Measurements from ENCODE around the gene ERCC4. TPM values are rescaled to one million over a fixed set of nuclear protein-coding genes. Genes with fewer than 3 reads are reported as not detected.
A peak's percentile ranks its signal among the peaks of the same experiment; 100 is the strongest.

ERCC4 gene
- total RNA-seq (2021; fragmentation: NEBNext Ultra II Directional; extraction: Animal tissue kit (Norgen Biotek cat#: 25700)), result 10 to 100 TPM; 14.6 to 18.8 (median 15.8) TPM
- long read RNA-seq, transcript ERCC4-207 (6 exons, 2,073 nt), result major isoform, 6 of 13 reads
- long read RNA-seq, partial matches to known transcripts, result 4 of 13 reads
- long read RNA-seq, other reads (novel, unspliced or antisense), result 1 of 13 reads

DNA sequence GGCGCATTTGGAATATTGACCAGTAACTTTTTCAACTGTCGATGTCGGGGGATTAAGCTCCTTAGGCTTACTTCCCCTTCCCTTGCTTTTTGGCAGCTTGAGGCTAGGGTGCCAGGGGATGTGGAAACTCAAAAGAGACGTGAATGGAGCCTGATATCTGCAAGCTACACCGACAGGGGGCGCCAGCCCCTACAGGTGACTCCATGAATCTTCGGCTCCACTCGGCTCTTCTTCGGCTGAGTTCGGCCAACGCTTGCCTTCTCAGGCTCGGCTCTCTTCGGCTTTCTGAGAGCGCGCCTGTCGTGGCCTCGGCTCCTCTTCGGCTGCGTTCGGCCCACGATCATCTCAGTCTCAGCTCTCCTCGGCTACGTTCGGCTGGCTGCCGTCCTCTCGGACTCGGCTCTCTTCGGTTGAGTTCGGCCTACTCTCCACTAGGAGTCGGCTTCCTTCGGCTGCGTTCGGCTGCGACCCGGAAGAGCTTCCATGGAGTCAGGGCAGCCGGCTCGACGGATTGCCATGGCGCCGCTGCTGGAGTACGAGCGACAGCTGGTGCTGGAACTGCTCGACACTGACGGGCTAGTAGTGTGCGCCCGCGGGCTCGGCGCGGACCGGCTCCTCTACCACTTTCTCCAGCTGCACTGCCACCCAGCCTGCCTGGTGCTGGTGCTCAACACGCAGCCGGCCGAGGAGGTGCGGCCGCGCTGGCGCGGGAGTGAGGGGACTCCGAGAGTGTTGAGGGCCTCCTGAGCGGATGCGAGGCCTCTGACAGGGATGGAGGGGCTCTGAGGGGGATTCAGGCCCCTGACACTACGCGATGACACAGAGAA is at the start of gene ERCC4:
Gene ERCC4 (plus strand): TSS at position 472 of the 827 bp plus-strand sequence. CDS start 12 bp downstream, at position 484.
- H3K4me3 Mint-ChIP-seq, result peak within 1 kb of the TSS; percentile 97
- peak within 1 kb of the TSS; percentile 92 for H3K27ac Mint-ChIP-seq
- TF ChIP-seq, protein P1, sequence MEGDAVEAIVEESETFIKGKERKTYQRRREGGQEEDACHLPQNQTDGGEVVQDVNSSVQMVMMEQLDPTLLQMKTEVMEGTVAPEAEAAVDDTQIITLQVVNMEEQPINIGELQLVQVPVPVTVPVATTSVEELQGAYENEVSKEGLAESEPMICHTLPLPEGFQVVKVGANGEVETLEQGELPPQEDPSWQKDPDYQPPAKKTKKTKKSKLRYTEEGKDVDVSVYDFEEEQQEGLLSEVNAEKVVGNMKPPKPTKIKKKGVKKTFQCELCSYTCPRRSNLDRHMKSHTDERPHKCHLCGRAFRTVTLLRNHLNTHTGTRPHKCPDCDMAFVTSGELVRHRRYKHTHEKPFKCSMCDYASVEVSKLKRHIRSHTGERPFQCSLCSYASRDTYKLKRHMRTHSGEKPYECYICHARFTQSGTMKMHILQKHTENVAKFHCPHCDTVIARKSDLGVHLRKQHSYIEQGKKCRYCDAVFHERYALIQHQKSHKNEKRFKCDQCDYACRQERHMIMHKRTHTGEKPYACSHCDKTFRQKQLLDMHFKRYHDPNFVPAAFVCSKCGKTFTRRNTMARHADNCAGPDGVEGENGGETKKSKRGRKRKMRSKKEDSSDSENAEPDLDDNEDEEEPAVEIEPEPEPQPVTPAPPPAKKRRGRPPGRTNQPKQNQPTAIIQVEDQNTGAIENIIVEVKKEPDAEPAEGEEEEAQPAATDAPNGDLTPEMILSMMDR (IDR thresholded peaks at IDR 0.05), result peak; percentile 97
- H3K27me3 Mint-ChIP-seq (ENCODE audit: insufficient read depth), result peaks cover 10% of the 10 kb centered on the region
- H3K36me3 Mint-ChIP-seq (ENCODE audit: low read depth), result peaks cover 4% of the 10 kb centered on the region; the same call in 1 of the 2 replicates
- H3K4me1 Mint-ChIP-seq (ENCODE audit: low read depth), result peaks cover 29% of the 10 kb centered on the region
- no peaks in the 10 kb centered on the region for H3K9me3 Mint-ChIP-seq
- peak; percentile 99 for DNase-seq

GRCh38 chr16:13873835-13874438 is 46.0 kb upstream of the ERCC4 start:
- Mint-ChIP-seq H3K36me3 (ENCODE audit: low read depth) (no peaks in the 10 kb centered on the region), H3K4me1 (ENCODE audit: low read depth) (no peaks in the 10 kb centered on the region), H3K4me3 (no peak overlapping the region), H3K27ac (no peak overlapping the region), H3K9me3 (no peaks in the 10 kb centered on the region), H3K27me3 (ENCODE audit: insufficient read depth) (peaks cover 9% of the 10 kb centered on the region)
- TF ChIP-seq, protein P1 (IDR thresholded peaks at IDR 0.05), result peak; percentile 74
- no peak for DNase-seq

DNA sequence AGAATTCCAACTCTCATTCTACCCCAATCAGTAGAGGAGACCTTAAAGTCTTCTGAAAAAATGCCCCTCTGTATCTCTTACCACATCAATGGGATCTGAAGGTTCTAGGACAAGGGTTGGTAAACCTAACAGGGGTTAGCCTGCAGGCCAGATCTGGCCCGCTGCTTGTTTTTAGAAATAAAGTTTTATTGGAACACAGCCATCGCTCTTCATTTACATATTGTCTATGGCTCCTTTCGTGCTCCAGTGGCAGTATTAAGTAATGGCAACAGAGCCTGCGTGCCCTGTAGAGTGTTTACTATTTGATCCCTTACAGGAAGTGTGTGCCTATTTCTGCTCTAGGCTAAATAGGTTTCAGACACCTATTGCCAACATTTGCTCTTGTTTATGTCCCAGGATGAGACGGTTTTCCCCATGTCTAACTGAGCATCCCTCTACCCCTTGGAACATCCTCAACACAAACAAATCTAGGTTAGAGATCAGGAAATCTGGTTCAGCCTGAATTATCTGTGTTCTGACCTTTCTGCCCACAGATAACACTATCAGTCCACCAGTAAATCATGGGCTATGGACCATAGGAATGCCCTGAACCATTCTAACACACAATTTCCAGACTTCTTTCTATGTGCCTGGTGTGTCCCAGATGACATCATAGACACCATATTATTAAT is 44.2 kb upstream of the ERCC4 start:
- Mint-ChIP-seq H3K4me1 (ENCODE audit: low read depth) (no peaks in the 10 kb centered on the region), H3K36me3 (ENCODE audit: low read depth) (no peaks in the 10 kb centered on the region), H3K4me3 (no peak overlapping the region), H3K27ac (no peak overlapping the region), H3K27me3 (ENCODE audit: insufficient read depth) (peaks cover 7% of the 10 kb centered on the region), H3K9me3 (no peaks in the 10 kb centered on the region)
- TF ChIP-seq, protein P1 (IDR thresholded peaks at IDR 0.05), result no peak
- DNase-seq, result no peak

GRCh38 chr16:13883276-13883675 is 36.7 kb upstream of the ERCC4 start:
- no peaks in the 10 kb centered on the region for H3K36me3 Mint-ChIP-seq (ENCODE audit: low read depth)
- TF ChIP-seq, protein P1 (IDR thresholded peaks at IDR 0.05), result no peak
- H3K4me1 Mint-ChIP-seq (ENCODE audit: low read depth), result peaks cover 12% of the 10 kb centered on the region
- no peaks in the 10 kb centered on the region for H3K9me3 Mint-ChIP-seq
- H3K4me3 Mint-ChIP-seq, result no peak overlapping the region
- peak; percentile 49 for DNase-seq
- peaks cover 23% of the 10 kb centered on the region for H3K27me3 Mint-ChIP-seq (ENCODE audit: insufficient read depth)
- no peak overlapping the region for H3K27ac Mint-ChIP-seq

GRCh38 chr16:13883881-13884280 is 36.1 kb upstream of the ERCC4 start:
- H3K27ac Mint-ChIP-seq, result no peak overlapping the region
- peaks cover 12% of the 10 kb centered on the region for H3K4me1 Mint-ChIP-seq (ENCODE audit: low read depth)
- peaks cover 21% of the 10 kb centered on the region for H3K27me3 Mint-ChIP-seq (ENCODE audit: insufficient read depth)
- no peaks in the 10 kb centered on the region for H3K36me3 Mint-ChIP-seq (ENCODE audit: low read depth)
- no peaks in the 10 kb centered on the region for H3K9me3 Mint-ChIP-seq
- TF ChIP-seq, protein P1 (IDR thresholded peaks at IDR 0.05), result no peak
- no peak for DNase-seq
- no peak overlapping the region for H3K4me3 Mint-ChIP-seq
